ENCODE results near the gene MPDZ.

The MPDZ gene

DNA sequence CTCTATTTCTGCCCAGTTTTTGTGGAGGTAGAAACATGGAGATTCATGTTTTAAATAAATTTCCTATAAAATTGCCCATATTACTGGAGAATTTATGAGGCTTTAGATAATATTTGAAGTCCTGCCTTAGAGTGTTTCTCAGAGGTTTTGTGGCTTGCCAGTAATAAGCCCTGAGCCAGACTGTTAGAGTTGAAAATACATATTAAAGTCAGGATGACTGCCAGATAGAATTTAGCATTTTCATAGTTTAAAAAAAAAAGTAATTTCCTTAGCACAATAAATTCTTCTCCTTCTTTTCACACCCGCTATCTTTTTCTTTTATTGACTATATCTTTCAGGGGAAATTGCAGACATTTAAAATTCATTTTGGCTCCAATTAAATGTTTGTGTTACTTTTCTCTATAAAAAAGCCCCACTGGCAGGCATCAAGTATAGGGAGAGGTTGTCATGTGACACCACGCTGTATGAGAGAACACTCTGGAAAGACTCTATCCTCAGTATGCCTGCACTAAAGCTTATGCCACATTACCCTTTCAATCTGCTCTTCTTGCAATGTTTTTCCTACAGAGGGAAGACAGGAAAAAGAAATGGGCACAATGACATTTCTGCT, 135.2 kb downstream of the MPDZ start:
- no peak overlapping the region for H3K27ac Mint-ChIP-seq
- no peaks in the 10 kb centered on the region for H3K27me3 Mint-ChIP-seq
- H3K36me3 Mint-ChIP-seq (ENCODE audit: low read depth) = no peaks in the 10 kb centered on the region
- H3K4me3 Mint-ChIP-seq = no peak overlapping the region
- DNase-seq = no peak
- peaks cover 7% of the 10 kb centered on the region for H3K9me3 Mint-ChIP-seq
- H3K4me1 Mint-ChIP-seq (ENCODE audit: low read depth) = no peaks in the 10 kb centered on the region

DNA sequence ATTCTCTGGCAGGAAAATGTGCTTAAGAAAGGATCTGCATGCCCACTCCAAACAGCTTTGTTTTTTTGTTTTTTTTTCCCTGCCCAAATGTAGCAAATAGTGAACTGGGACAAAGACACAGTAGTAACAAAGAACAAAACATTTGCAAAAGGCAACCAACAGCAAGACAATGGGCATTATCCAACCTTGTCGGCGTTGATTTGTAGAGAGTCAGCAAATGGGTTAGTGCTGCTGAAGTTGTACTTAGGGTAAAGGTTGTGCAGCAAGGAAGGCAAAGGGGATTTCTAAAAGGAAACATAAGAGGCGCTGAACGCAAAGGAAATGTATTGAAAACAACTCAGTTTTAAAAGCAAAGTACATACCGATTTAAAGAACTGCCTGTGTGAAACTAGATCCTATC, 136.2 kb downstream of the MPDZ start:
- no peak overlapping the region for H3K27ac Mint-ChIP-seq
- no peak for DNase-seq
- H3K4me1 Mint-ChIP-seq (ENCODE audit: low read depth) = no peaks in the 10 kb centered on the region
- peaks cover 6% of the 10 kb centered on the region for H3K9me3 Mint-ChIP-seq
- no peaks in the 10 kb centered on the region for H3K36me3 Mint-ChIP-seq (ENCODE audit: low read depth)
- no peaks in the 10 kb centered on the region for H3K27me3 Mint-ChIP-seq
- H3K4me3 Mint-ChIP-seq = no peak overlapping the region

DNA sequence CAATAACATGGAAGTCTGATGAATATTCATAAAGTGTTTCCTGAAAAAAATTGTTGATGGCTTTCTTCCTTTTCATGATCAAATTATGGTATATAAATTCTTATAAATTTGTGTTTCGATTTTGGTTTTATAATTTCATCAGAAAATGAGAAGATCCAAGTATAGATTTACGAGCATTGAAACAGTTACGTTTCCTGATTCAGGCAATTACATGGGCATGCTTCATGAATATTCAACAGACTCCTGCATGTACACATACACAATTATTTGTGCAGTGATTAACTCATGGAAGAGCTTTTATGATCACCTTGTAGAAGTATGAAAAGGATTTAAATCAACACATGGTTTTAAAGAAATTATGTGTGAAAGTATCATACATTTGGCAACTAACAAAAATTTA, 136.7 kb downstream of the MPDZ start:
- H3K4me3 Mint-ChIP-seq = no peak overlapping the region

DNA sequence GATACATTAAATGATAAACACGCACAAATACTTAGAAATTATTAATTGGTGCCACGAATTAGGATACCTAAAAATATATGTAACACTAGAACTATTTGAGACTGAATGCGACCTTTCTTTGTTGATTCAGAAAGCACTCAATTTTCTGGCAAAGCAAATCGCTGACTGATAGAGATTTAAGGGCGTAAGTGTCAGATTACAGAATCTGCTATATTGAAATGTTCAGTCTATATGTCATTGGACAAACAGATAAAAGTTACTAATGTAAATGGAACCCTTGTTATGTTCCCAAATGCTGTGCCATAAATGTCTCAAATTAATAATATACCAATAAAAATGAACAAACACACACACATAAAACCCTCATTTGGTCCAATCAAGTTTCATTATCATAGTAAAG, 137.9 kb downstream of the MPDZ start:
- H3K27me3 Mint-ChIP-seq = no peaks in the 10 kb centered on the region
- no peak for DNase-seq
- no peak overlapping the region for H3K27ac Mint-ChIP-seq
- no peaks in the 10 kb centered on the region for H3K36me3 Mint-ChIP-seq (ENCODE audit: low read depth)
- no peaks in the 10 kb centered on the region for H3K4me1 Mint-ChIP-seq (ENCODE audit: low read depth)
- H3K9me3 Mint-ChIP-seq = peaks cover 6% of the 10 kb centered on the region
- no peak overlapping the region for H3K4me3 Mint-ChIP-seq

More for the DNA sequence above, 136.7 kb downstream of the MPDZ start:
- Mint-ChIP-seq H3K9me3 (peaks cover 6% of the 10 kb centered on the region), H3K4me1 (ENCODE audit: low read depth) (no peaks in the 10 kb centered on the region), H3K27me3 (no peaks in the 10 kb centered on the region), H3K27ac (no peak overlapping the region), H3K36me3 (ENCODE audit: low read depth) (no peaks in the 10 kb centered on the region)
- DNase-seq = no peak

DNA sequence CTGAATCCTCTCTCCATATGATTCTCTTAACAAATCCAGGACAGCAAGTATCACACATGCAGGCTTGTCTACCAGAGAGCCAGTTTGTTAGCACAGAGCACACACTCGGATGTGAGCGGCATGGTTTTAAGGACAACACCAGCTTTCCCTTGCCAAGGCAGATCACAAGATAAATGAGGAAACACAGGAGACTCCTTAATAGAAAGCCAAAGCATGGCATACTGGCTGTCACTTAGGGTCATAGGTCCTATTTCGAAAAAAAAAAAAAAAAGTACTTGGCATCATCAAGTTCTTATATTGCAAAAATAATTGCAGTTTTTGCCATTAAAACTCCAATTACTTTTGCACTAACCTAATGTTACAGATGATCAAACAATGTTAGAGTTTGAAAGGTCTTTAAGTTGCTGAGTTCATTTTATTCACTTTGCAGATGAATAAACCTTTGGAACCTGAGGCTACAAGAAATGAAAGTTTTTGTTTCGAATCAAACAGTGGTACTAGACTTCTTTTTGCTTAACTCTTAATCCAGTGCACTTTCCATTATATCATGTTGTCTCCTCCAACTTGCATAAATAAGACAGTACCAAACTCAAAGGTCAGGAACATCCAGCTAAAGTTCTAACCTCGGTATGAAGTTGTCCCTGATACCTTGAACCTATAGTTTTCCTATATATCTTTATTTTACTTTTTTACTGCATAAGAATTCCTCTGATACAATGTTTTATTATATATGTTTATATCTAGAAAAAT, 138.5 kb downstream of the MPDZ start:
- no peaks in the 10 kb centered on the region for H3K4me1 Mint-ChIP-seq (ENCODE audit: low read depth)
- no peak overlapping the region for H3K4me3 Mint-ChIP-seq
- H3K9me3 Mint-ChIP-seq = peaks cover 6% of the 10 kb centered on the region
- no peaks in the 10 kb centered on the region for H3K27me3 Mint-ChIP-seq
- H3K27ac Mint-ChIP-seq = no peak overlapping the region
- H3K36me3 Mint-ChIP-seq (ENCODE audit: low read depth) = no peaks in the 10 kb centered on the region
- no peak for DNase-seq

DNA sequence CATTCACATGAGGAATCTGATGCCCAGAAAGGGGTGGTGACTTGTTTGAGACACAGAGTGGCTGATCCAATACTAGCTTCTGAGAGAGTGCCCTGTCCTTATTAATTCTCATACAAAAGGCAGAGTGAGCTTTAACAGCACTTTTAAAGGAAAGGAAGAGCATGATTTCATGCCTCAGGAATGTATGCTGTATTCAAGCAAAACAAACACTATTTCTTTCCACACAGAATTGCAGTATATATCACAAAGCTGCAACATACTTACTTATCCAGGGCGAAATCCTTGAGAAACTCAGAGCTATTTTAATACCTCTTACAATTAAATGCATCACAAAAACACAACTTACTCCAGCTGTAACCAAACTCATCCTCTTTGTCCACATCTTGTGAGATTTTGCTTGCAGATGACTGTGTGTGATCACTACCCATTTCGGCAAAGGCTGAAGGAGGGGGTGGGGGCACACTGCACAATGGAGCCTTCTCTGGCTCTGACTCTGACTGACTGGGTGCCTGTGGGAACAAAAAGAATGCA, 139.8 kb downstream of the MPDZ start:
- H3K9me3 Mint-ChIP-seq = peaks cover 14% of the 10 kb centered on the region
- no peaks in the 10 kb centered on the region for H3K27me3 Mint-ChIP-seq
- no peaks in the 10 kb centered on the region for H3K36me3 Mint-ChIP-seq (ENCODE audit: low read depth)
- no peak for DNase-seq
- no peaks in the 10 kb centered on the region for H3K4me1 Mint-ChIP-seq (ENCODE audit: low read depth)
- no peak overlapping the region for H3K27ac Mint-ChIP-seq
- no peak overlapping the region for H3K4me3 Mint-ChIP-seq

DNA sequence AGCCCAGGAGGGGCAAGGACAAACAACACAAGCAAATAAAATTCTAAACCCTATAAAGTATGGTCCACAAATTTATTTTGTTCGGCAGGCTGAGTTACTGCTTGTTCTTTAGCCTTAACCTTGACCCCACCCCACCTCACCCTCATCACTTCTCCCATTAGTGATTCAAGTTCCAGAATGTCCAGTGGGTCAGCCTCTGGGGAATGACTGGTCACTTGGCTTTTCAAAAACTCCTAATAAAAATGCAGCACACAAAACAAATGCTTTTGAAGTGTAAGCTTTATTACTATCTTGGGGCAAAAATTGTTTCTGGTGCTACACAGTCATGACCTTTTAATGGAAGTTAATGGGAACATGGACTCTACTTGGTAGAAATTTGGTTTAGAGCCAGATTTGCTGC, 142.1 kb downstream of the MPDZ start:
- H3K9me3 Mint-ChIP-seq = peaks cover 16% of the 10 kb centered on the region
- DNase-seq = no peak
- H3K27me3 Mint-ChIP-seq = no peaks in the 10 kb centered on the region
- H3K4me3 Mint-ChIP-seq = no peak overlapping the region
- no peak overlapping the region for H3K27ac Mint-ChIP-seq
- no peaks in the 10 kb centered on the region for H3K4me1 Mint-ChIP-seq (ENCODE audit: low read depth)
- H3K36me3 Mint-ChIP-seq (ENCODE audit: low read depth) = no peaks in the 10 kb centered on the region

DNA sequence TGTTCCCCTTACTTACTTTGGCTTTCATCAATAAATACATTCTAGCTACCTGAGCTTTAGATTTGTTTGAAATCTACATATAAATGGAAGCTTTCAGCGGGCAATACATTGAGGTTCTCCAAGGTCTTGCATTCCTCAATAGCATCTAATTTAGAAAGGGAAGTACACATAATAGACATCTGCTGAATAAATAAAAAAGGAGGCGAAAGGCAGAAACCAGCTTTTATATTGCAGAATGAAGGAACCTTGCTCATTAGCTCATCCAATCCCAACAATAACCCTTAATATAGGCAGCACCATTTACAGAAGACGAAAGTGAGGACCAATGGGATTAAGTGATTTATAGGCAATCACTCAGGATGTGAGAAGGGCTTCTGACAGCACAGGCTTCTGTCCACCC, 147.5 kb downstream of the MPDZ start:
- Mint-ChIP-seq H3K36me3 (ENCODE audit: low read depth) (no peaks in the 10 kb centered on the region), H3K4me3 (no peak overlapping the region), H3K27me3 (no peaks in the 10 kb centered on the region), H3K27ac (no peak overlapping the region), H3K4me1 (ENCODE audit: low read depth) (no peaks in the 10 kb centered on the region), H3K9me3 (peaks cover 29% of the 10 kb centered on the region)
- DNase-seq = no peak

DNA sequence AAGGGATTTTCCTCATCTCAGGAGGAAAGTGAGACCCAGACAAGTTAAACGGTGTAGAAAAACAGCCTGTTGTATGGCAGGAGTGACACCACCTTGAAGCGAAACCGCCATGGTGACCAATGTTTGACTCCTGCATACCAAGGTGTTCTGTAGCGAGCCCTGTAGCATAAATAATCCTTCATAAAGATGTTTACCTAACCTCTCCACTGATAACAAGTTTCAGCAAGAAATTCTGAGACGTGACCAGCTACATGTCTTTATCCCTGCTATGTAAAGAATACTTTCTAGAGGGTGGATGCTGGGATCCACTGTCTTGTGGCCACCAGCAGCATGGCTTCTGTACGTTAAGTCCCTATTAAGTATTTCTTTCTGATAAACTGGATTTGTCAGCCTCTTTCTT, 148.1 kb downstream of the MPDZ start:
- peaks cover 29% of the 10 kb centered on the region for H3K9me3 Mint-ChIP-seq
- H3K36me3 Mint-ChIP-seq (ENCODE audit: low read depth) = no peaks in the 10 kb centered on the region
- no peak overlapping the region for H3K27ac Mint-ChIP-seq
- H3K27me3 Mint-ChIP-seq = no peaks in the 10 kb centered on the region
- H3K4me3 Mint-ChIP-seq = no peak overlapping the region
- H3K4me1 Mint-ChIP-seq (ENCODE audit: low read depth) = no peaks in the 10 kb centered on the region
- no peak for DNase-seq

DNA sequence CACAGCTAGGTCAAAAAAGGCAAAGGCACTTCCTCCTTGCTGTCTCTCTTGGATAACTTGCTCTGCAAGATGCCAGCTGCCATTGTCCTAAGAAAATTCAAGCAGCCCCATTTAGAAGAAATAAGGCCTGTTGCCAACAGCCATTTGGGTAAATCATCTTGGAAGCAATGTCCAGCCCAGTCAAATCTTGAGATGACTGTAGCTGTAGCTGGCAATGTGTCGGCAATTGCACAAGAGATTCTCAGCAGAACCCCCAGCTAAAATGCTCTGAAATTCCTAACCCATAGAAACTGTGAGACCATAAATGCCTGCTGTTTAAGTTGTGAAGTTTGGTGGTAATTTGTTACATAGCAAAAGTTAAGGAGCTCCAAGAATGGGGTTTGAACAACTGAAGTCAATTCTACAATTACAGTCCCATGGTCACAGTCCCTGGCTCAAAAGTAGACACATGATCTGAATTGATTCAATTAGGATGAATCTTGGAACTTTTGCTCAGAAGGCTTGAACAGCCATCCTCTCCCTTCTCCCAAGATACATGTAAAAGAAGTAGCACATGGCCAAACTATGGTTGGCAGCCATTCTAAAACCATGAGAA, 151.1 kb downstream of the MPDZ start:
- Mint-ChIP-seq H3K4me1 (ENCODE audit: low read depth) (no peaks in the 10 kb centered on the region), H3K9me3 (peaks cover 18% of the 10 kb centered on the region), H3K27me3 (no peaks in the 10 kb centered on the region), H3K36me3 (ENCODE audit: low read depth) (no peaks in the 10 kb centered on the region), H3K4me3 (no peak overlapping the region), H3K27ac (no peak overlapping the region)
- DNase-seq = no peak

DNA sequence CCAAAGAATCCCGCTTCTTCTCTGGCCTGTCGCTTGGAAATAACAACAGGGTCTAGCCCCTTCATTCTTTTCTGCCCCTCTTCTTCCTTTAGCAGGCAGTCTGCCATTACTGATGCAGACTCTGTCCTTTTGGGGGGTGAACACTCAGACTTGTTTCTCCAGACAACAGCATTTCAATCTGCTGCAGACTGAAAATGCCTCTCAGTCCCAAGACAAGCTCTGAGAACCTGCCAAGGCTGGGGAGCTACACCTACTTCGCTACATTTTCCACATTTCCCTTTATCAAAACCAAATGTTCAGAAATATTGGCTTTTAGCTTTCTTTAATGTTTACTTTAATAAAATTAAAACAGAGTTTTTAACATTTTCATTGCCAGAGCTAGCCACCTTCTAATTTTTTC, 152.4 kb downstream of the MPDZ start:
- Mint-ChIP-seq H3K4me1 (ENCODE audit: low read depth) (no peaks in the 10 kb centered on the region), H3K27me3 (no peaks in the 10 kb centered on the region), H3K9me3 (peaks cover 18% of the 10 kb centered on the region), H3K36me3 (ENCODE audit: low read depth) (no peaks in the 10 kb centered on the region), H3K27ac (no peak overlapping the region), H3K4me3 (no peak overlapping the region)
- no peak for DNase-seq

DNA sequence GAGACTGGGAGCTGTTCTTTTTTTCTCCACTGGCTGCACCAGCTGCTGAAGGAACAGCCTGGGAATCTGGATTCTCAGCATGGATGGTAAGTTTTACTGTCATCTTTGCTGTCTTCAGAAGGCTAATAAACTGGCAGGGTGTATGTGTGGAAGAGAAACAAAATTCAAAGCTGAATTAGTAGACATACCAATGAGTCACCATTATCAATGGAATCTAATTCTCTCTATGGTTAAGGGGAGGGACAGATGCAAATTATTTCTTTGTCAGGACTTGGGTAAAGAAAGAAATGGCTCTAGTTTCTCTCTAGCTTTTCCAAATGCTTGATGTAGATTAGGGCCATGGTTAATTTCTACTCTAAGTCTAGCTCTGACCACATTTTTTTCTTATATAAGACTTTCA, 154.2 kb downstream of the MPDZ start:
- H3K27me3 Mint-ChIP-seq = no peaks in the 10 kb centered on the region
- no peaks in the 10 kb centered on the region for H3K36me3 Mint-ChIP-seq (ENCODE audit: low read depth)
- DNase-seq = no peak
- H3K9me3 Mint-ChIP-seq = peaks cover 11% of the 10 kb centered on the region
- H3K4me3 Mint-ChIP-seq = no peak overlapping the region
- no peak overlapping the region for H3K27ac Mint-ChIP-seq
- H3K4me1 Mint-ChIP-seq (ENCODE audit: low read depth) = no peaks in the 10 kb centered on the region

DNA sequence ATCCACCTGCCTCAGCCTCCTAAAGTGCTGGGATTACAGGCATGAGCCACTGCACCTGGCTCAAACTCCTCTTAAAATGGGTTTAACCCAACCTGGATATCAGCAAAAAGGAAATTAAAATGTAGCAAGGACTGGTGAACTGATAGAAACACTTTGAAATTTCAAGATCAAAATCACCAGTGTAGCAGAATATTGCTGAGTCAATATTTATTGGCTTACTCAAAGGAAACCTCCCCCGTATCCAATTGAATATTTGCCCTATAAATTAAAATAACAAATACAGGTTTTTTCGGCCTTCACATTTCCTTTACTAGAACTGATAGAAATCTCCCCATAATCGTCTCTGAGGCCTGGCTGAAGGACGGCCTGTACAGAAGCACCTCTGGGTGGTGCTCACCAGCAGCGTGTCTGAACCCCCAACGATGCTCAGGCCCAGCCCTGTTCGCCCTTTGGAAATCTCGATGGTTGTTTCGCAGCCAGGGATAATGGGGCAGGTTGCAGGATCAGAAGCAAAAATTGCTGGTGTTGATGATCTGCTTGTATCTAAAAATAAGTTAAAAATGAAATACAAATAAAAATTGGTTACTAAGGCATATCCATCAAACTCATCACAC, 156.6 kb downstream of the MPDZ start:
- DNase-seq = no peak
- Mint-ChIP-seq H3K27me3 (no peaks in the 10 kb centered on the region), H3K9me3 (peaks cover 4% of the 10 kb centered on the region), H3K4me1 (ENCODE audit: low read depth) (no peaks in the 10 kb centered on the region), H3K27ac (no peak overlapping the region), H3K4me3 (no peak overlapping the region), H3K36me3 (ENCODE audit: low read depth) (no peaks in the 10 kb centered on the region)

DNA sequence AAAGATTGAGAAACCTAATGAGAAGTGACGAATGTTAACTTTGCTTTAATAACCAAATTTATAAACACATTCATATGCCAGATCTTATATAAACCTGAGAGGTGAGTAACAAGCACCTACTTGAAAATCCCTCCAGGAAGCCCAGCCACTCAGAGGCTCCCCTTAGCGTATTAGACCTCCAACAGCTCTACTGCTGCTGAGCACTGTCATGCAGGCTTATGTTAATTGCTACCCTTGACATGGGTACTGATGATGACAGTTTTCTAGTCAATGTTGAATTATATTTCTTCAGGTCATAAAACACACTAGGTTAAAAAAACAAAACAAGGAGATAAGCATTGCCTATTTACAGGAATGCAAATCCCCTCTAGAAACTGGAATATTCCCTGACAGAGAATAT, 161.2 kb downstream of the MPDZ start:
- Mint-ChIP-seq H3K4me3 (no peak overlapping the region), H3K27me3 (no peaks in the 10 kb centered on the region), H3K27ac (no peak overlapping the region), H3K36me3 (ENCODE audit: low read depth) (no peaks in the 10 kb centered on the region), H3K4me1 (ENCODE audit: low read depth) (no peaks in the 10 kb centered on the region), H3K9me3 (peaks cover 2% of the 10 kb centered on the region)
- DNase-seq = no peak

DNA sequence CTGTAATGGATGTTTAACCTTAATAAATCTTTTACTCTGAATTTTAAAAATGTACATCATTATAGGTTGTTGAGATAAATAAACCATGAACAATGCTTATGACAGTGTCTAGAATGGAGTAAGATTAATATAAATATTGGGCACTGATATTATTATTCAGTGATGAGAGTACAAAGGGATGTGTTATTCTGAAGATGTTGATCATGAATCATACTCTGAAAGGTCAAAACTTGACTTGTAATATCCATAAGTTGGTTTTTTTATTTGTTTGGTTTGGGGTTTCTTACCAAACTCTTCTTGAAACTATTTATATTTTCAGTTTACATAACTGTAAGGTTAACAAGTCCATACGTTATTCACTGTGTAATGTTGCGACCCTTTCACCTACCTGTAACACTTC, 163.2 kb downstream of the MPDZ start:
- H3K4me1 Mint-ChIP-seq (ENCODE audit: low read depth) = no peaks in the 10 kb centered on the region
- H3K9me3 Mint-ChIP-seq = peaks cover 4% of the 10 kb centered on the region

More for the DNA sequence above, 163.2 kb downstream of the MPDZ start:
- Mint-ChIP-seq H3K27ac (no peak overlapping the region), H3K4me3 (no peak overlapping the region), H3K27me3 (no peaks in the 10 kb centered on the region), H3K36me3 (ENCODE audit: low read depth) (no peaks in the 10 kb centered on the region)
- DNase-seq = no peak
